ENCODE data around the gene DHRS1. TPM values are rescaled to one million over a fixed set of nuclear protein-coding genes. Genes with fewer than 3 reads are reported as not detected.

Gene DHRS1
- total and polyA plus RNA-seq, 2 of the 4 experiments (the other 2 are of a cell fraction): 15.8 to 38.6 TPM

DNA sequence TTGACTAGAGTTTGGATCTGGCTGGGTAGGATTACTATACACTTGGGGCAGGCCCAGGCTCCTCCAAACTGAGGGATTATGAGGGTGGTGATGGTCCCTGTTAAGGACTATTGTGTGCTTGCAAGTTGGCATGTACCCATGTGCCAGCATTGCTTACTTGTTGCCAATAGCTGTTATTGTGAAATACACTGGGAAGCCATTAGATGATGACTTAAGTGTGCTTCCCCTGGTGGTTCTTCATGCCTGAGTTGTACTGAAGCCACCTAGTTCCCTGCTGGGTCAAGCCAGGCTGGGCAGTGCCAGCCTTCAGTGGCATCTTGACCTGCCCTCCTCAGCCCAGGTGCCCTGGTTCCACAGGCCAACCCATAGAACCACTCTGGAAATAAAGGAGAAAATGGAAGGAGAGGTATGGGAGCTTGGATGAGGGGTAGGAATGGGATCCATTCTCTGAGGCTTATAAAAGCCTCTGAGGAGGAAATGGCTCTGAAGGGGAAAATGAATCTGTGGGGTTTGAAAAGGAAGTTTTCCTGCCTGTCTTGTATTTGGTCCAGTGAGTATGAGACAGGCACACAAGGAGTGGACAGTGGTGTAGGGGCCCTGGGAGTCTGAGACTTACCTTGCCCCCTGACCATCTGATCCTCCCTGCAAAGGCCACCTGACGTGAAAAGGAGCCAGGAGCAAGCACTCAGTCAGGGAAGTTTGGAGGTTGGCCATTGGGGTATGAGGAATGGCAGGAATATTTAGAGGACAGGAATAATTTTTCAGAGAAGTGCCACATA lies 12.4 kb upstream of the DHRS1 start:
- no peak overlapping the region for H4K8ac ChIP-seq (ENCODE audit: low read depth in 2 of 2, low read length in 2 of 2)
- BruUV-seq (replicated peaks): no TSS peak
- no peak overlapping the region for H3K4me3 ChIP-seq (ENCODE audit: insufficient read depth, low read depth, low read length)
- no peak for DNase-seq
- intact Hi-C loops (cut with micrococcal nuclease): no loop called here
- TF ChIP-seq CEBPB (IDR thresholded peaks at IDR 0.05; ENCODE audit: low read depth, low read length) (peak; percentile 84), MAFK (IDR thresholded peaks at IDR 0.05; ENCODE audit: low read depth, low read length) (no peak), MXI1 (IDR thresholded peaks at IDR 0.05; ENCODE audit: borderline replicate concordance, low read depth, low read length) (no peak), RFX5 (IDR thresholded peaks at IDR 0.05; ENCODE audit: low read depth, low read length) (no peak)
- TF ChIP-seq, protein P1, sequence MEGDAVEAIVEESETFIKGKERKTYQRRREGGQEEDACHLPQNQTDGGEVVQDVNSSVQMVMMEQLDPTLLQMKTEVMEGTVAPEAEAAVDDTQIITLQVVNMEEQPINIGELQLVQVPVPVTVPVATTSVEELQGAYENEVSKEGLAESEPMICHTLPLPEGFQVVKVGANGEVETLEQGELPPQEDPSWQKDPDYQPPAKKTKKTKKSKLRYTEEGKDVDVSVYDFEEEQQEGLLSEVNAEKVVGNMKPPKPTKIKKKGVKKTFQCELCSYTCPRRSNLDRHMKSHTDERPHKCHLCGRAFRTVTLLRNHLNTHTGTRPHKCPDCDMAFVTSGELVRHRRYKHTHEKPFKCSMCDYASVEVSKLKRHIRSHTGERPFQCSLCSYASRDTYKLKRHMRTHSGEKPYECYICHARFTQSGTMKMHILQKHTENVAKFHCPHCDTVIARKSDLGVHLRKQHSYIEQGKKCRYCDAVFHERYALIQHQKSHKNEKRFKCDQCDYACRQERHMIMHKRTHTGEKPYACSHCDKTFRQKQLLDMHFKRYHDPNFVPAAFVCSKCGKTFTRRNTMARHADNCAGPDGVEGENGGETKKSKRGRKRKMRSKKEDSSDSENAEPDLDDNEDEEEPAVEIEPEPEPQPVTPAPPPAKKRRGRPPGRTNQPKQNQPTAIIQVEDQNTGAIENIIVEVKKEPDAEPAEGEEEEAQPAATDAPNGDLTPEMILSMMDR (conservative IDR thresholded peaks at IDR 0.05; ENCODE audit: low read depth, low read length): no peak
- TF ChIP-seq, protein P2, sequence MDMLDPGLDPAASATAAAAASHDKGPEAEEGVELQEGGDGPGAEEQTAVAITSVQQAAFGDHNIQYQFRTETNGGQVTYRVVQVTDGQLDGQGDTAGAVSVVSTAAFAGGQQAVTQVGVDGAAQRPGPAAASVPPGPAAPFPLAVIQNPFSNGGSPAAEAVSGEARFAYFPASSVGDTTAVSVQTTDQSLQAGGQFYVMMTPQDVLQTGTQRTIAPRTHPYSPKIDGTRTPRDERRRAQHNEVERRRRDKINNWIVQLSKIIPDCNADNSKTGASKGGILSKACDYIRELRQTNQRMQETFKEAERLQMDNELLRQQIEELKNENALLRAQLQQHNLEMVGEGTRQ (IDR thresholded peaks at IDR 0.05; ENCODE audit: low read depth, low read length): no peak
- H4K20me1 ChIP-seq (ENCODE audit: insufficient read depth, low read length): peaks cover 8% of the 10 kb centered on the region; the same call in 1 of the 2 replicates
- no peak for ATAC-seq (ENCODE audit: low read depth)
- H3K4ac ChIP-seq (ENCODE audit: low read depth, low read length): no peak overlapping the region
- no peak overlapping the region for H3K14ac ChIP-seq (replicated peaks; ENCODE audit: low read depth, low read length)
- H4K91ac ChIP-seq (ENCODE audit: insufficient read depth, low read depth, low read length): no peak overlapping the region
- H2AK5ac ChIP-seq (ENCODE audit: low read depth, low read length): no peak overlapping the region
- no peak overlapping the region for H3K4me2 ChIP-seq (ENCODE audit: low read depth, low read length)
- H2AK9ac ChIP-seq (replicated peaks; ENCODE audit: low read depth, low read length, poor library complexity): no peak overlapping the region
- no peak overlapping the region for H2BK15ac ChIP-seq (ENCODE audit: low read depth, low read length)
- no peaks in the 10 kb centered on the region for H3K9me3 ChIP-seq (ENCODE audit: control insufficient read depth, insufficient read depth, low read length)
- no peak overlapping the region for H4K5ac ChIP-seq (ENCODE audit: low read depth, low read length)
- peaks cover 16% of the 10 kb centered on the region; the same call in 1 of the 2 replicates for H3K27me3 ChIP-seq (ENCODE audit: control insufficient read depth, insufficient read depth, low read length)
- H3K56ac ChIP-seq (ENCODE audit: extremely low read depth, insufficient read depth, low read length): no peak overlapping the region
- no peak overlapping the region for H3K23ac ChIP-seq (ENCODE audit: low read depth, low read length)
- H2BK120ac ChIP-seq (ENCODE audit: low read depth, low read length): no peak overlapping the region
- H2BK5ac ChIP-seq (ENCODE audit: low read depth, low read length, poor library complexity, severe bottlenecking): no peak overlapping the region
- H3K9me1 ChIP-seq (ENCODE audit: insufficient read depth, low read length): peaks cover 7% of the 10 kb centered on the region; the same call in 1 of the 2 replicates
- no CpG with 5 or more reads among the region's 1 CpG for WGBS, 2 experiments (ENCODE audit: extremely low coverage in 2 of 2, insufficient read length in 1 of 2)
- no peak overlapping the region for H3K18ac ChIP-seq (ENCODE audit: low read depth, low read length)
- CTCF ChIA-PET: interaction anchor here (1.3 kb wide), 1 partner anchor 21 kb away, joined by 6 read pairs; no protein-coding TSS in a partner anchor
- in situ Hi-C loops (cut with MboI; ENCODE audit: low sequenced_read_pairs): no loop called here
- POLR2A ChIA-PET (ENCODE audit: unreplicated experiment): no interaction called here
- no peak overlapping the region for H2BK20ac ChIP-seq (ENCODE audit: low read depth, low read length)
- peaks cover 3 to 8% of the 10 kb centered on the region in 2 experiments; a peak in 1 of 4 replicates for H3K79me1 ChIP-seq (ENCODE audit: low read depth in 1 of 2, low read length in 2 of 2)
- H2AFZ ChIP-seq (replicated peaks; ENCODE audit: low read length, poor library complexity): no peak overlapping the region
- 0 out of 2 replicates have a peak, but pooled peaks cover 2% of the 10 kb centered on the region for H3K36me3 ChIP-seq (ENCODE audit: control insufficient read depth, insufficient read depth, low read length)
- H3K9ac ChIP-seq (ENCODE audit: low read depth, low read length): no peak overlapping the region
- dilution Hi-C loops (cut with HindIII; ENCODE audit: low sequenced_read_pairs, unreplicated experiment): no loop called here
- peaks cover 10% of the 10 kb centered on the region; the same call in 1 of the 2 replicates for H3K4me1 ChIP-seq (ENCODE audit: control insufficient read depth, insufficient read depth, low read length)
- no peak overlapping the region for H3K27ac ChIP-seq (ENCODE audit: insufficient read depth, low read length)
